K562 (cell line): Measurements from ENCODE around the gene PI4K2A. TPM values are rescaled to one million over a fixed set of nuclear protein-coding genes. Genes with fewer than 3 reads are reported as not detected.
A peak's percentile ranks its signal among the peaks of the same experiment; 100 is the strongest.

Source experiments
- ARID1B ChIP-seq: fragments of 450-650 bp; IDR thresholded peaks from 2 replicates; pipeline ENCODE4 v1.6.1; 2016; ENCODE audit warnings: antibody characterized with exemption, mild to moderate bottlenecking, inconsistent platforms
- CREB3 ChIP-seq: fragments of 450-650 bp; conservative IDR thresholded peaks from 2 replicates; pipeline ENCODE4 v1.6.1; 2016; ENCODE audit warnings: missing genetic modification characterization, low read depth, mild to moderate bottlenecking, missing compliant biosample characterization, moderate library complexity
- CTBP1 ChIP-seq: fragments of 450-650 bp; IDR thresholded peaks from 2 replicates; pipeline ENCODE4 v1.6.1; 2016; ENCODE audit warnings: borderline replicate concordance
- DMBX1 ChIP-seq: fragments of 250-450 bp; sonication (Bioruptor Pico); IDR thresholded peaks from 2 replicates; pipeline ENCODE4 v1.8.0; 2022; ENCODE audit warnings: inconsistent platforms, mild to moderate bottlenecking, moderate library complexity, borderline replicate concordance
- HDAC2 ChIP-seq: fragments of 450-650 bp; IDR thresholded peaks from 2 replicates; pipeline ENCODE4 v1.6.1; 2016; ENCODE audit warnings: mild to moderate bottlenecking
- KDM1A ChIP-seq, 2 experiments: fragments of 450-650 bp; IDR thresholded peaks; 2 replicates each; pipeline ENCODE4 v1.6.1; 2016; ENCODE audit warnings: mild to moderate bottlenecking in 2 of 2
- MCM2 ChIP-seq: fragments of 450-650 bp; IDR thresholded peaks from 2 replicates; pipeline ENCODE4 v1.6.1; 2017; ENCODE audit warnings: low read depth, mild to moderate bottlenecking
- MECOM ChIP-seq: fragments of 250-450 bp; sonication (Bioruptor Pico); IDR thresholded peaks from 2 replicates; pipeline ENCODE4 v1.8.0; 2022; ENCODE audit warnings: inconsistent platforms
- MEF2D ChIP-seq: conservative IDR thresholded peaks from 2 replicates; pipeline ENCODE4 v1.6.1; 2016; ENCODE audit warnings: low read depth, missing genetic modification characterization, missing compliant biosample characterization
- NFE2 ChIP-seq: IDR thresholded peaks from 2 replicates; pipeline ENCODE4 v1.6.1; 2014; ENCODE audit warnings: antibody characterized with exemption, low read depth
- RCOR1 ChIP-seq, 2 experiments: IDR thresholded peaks; 2 replicates each; pipeline ENCODE4 v1.6.1; 2012; ENCODE audit warnings: low read depth in 2 of 2, low read length in 2 of 2, borderline replicate concordance in 1 of 2, improper control_type of control experiment in 1 of 2
- SMAD4 ChIP-seq: fragments of 250-450 bp; sonication (Bioruptor Pico); conservative IDR thresholded peaks from 2 replicates; pipeline ENCODE4 v1.8.0; 2021; ENCODE audit warnings: inconsistent platforms, mild to moderate bottlenecking, moderate library complexity
- TEAD1 ChIP-seq, 2 experiments: fragments of 450-650 bp in 1 of 2; sonication (generic) in 1 of 2; formaldehyde crosslinking; IDR thresholded peaks; 2 replicates each; pipeline versions ENCODE4 v1.4.0 to v1.8.0; 2020 to 2022; ENCODE audit warnings: mild to moderate bottlenecking in 2 of 2, missing genetic modification reagents in 1 of 2
- ZNF592 ChIP-seq: fragments of 450-650 bp; IDR thresholded peaks from 2 replicates; pipeline ENCODE4 v1.6.1; 2017; ENCODE audit warnings: antibody characterized with exemption, mild to moderate bottlenecking
- polyA plus RNA-seq, 8 experiments: library from polyadenylated mRNA; depleted of rRNA in 4 of 8; stranded (reverse) in 5 of 8; unstranded in 3 of 8; fragments of >200 nt; fragmentation: Nextera tagmentation in 2 of 8; fragmentation: Illumina TruSeq in 1 of 8; extraction: Ambion mirVana in 2 of 8; extraction: Trizol in 1 of 8; gene quantifications; 2 replicates each; pipeline versions ENCODE4 v1.2.1 to v1.2.3, GENCODE V29; 2011 to 2014; ENCODE audit warnings: inconsistent platforms in 1 of 8, missing spikeins in 1 of 8
- total RNA-seq, 7 experiments: library from RNA; depleted of rRNA in 6 of 7; stranded (reverse); fragments of >200 nt in 6 of 7; fragmentation: Illumina TruSeq in 2 of 7; extraction: Trizol in 2 of 7; gene quantifications; 2 replicates each; pipeline versions ENCODE4 v1.2.1 to v1.2.3, GENCODE V29; 2011 to 2021; ENCODE audit warnings: low replicate concordance in 1 of 7
- TF ChIP-seq, protein P1 (sequence below): fragments of 450-650 bp; IDR thresholded peaks from 2 replicates; pipeline ENCODE4 v1.6.1; 2016
- TF ChIP-seq, protein P2 (sequence below): fragments of 450-650 bp; IDR thresholded peaks from 2 replicates; pipeline ENCODE4 v1.6.1; 2016; ENCODE audit warnings: missing biosample characterization, missing genetic modification characterization
- TF ChIP-seq, protein P3 (sequence below): fragments of 250-450 bp; sonication (Bioruptor Pico); IDR thresholded peaks from 2 replicates; pipeline ENCODE4 v1.4.0; 2020; ENCODE audit warnings: mild to moderate bottlenecking, moderate library complexity

The PI4K2A gene
- total and polyA plus RNA-seq, 9 of the 15 experiments (the other 6 are each of a cell fraction or from before 2014, with no cell fraction given), result 4.4 to 28.4 (median 16.5) TPM

DNA sequence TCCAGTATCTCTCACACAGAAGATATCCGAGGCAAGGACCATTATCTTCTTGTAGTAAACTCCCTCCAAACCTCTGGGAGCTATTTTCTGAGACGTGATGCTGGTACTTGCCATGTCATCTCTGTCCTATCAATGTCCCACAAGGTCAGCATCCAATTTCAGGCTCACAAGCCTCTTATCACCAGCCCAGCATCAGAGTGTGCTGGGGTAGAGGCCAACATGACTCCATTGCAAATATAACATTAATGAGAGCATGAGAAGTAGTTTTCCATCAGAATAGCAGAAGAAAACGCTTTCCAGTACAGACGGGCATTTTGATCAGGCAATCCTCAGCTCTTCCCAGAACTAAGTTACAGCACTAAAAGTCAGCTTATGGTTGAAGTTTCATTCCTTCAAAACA lies 12.7 kb upstream of the PI4K2A start (continued):
- TF ChIP-seq KDM1A (IDR thresholded peaks at IDR 0.05) (peak; percentile 45 to 73; a peak in 3 of 4 replicates), SMAD4 (CRISPR knock-in tag) (peak; percentile 50; the same call in 1 of the 2 replicates), CREB3 (tag) (peak; percentile 85), CTBP1 (peak; percentile 99), HDAC2 (peak; percentile 55), MEF2D (tag) (peak; percentile 54; the same call in 1 of the 2 replicates), NFE2 (peak; percentile 73), RCOR1 (IDR thresholded peaks at IDR 0.05; ENCODE audit: borderline replicate concordance in 1 of 2, low read depth in 2 of 2, low read length in 2 of 2) (peak in 1 of 2 experiments; percentile 98; a peak in 2 of 4 replicates), ZNF592 (peak; percentile 90), ARID1B (peak; percentile 17; the same call in 1 of the 2 replicates), MECOM (0 out of 2 replicates have a peak, but pooled peaks have one; percentile 40), DMBX1 (CRISPR knock-in tag) (peak; percentile 71; the same call in 1 of the 2 replicates), TEAD1 (CRISPR knock-in tag; IDR thresholded peaks at IDR 0.05) (peak in 1 of 2 experiments; percentile 73; a peak in 2 of 4 replicates), MCM2 (no peak)
- TF ChIP-seq, protein P1, sequence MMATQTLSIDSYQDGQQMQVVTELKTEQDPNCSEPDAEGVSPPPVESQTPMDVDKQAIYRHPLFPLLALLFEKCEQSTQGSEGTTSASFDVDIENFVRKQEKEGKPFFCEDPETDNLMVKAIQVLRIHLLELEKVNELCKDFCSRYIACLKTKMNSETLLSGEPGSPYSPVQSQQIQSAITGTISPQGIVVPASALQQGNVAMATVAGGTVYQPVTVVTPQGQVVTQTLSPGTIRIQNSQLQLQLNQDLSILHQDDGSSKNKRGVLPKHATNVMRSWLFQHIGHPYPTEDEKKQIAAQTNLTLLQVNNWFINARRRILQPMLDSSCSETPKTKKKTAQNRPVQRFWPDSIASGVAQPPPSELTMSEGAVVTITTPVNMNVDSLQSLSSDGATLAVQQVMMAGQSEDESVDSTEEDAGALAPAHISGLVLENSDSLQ, result 0 out of 2 replicates have a peak, but pooled peaks have one; percentile 12
- TF ChIP-seq, protein P2, sequence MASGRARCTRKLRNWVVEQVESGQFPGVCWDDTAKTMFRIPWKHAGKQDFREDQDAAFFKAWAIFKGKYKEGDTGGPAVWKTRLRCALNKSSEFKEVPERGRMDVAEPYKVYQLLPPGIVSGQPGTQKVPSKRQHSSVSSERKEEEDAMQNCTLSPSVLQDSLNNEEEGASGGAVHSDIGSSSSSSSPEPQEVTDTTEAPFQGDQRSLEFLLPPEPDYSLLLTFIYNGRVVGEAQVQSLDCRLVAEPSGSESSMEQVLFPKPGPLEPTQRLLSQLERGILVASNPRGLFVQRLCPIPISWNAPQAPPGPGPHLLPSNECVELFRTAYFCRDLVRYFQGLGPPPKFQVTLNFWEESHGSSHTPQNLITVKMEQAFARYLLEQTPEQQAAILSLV (tag), result 0 out of 2 replicates have a peak, but pooled peaks have one; percentile 12
- TF ChIP-seq, protein P3, sequence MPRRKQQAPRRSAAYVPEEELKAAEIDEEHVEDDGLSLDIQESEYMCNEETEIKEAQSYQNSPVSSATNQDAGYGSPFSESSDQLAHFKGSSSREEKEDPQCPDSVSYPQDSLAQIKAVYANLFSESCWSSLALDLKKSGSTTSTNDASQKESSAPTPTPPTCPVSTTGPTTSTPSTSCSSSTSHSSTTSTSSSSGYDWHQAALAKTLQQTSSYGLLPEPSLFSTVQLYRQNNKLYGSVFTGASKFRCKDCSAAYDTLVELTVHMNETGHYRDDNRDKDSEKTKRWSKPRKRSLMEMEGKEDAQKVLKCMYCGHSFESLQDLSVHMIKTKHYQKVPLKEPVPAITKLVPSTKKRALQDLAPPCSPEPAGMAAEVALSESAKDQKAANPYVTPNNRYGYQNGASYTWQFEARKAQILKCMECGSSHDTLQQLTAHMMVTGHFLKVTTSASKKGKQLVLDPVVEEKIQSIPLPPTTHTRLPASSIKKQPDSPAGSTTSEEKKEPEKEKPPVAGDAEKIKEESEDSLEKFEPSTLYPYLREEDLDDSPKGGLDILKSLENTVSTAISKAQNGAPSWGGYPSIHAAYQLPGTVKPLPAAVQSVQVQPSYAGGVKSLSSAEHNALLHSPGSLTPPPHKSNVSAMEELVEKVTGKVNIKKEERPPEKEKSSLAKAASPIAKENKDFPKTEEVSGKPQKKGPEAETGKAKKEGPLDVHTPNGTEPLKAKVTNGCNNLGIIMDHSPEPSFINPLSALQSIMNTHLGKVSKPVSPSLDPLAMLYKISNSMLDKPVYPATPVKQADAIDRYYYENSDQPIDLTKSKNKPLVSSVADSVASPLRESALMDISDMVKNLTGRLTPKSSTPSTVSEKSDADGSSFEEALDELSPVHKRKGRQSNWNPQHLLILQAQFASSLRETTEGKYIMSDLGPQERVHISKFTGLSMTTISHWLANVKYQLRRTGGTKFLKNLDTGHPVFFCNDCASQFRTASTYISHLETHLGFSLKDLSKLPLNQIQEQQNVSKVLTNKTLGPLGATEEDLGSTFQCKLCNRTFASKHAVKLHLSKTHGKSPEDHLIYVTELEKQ (CRISPR knock-in tag), result no peak
